ENCODE results near the gene HACD3. TPM values are rescaled to one million over a fixed set of nuclear protein-coding genes. Genes with fewer than 3 reads are reported as not detected.

Gene HACD3
- total RNA-seq, 1 experiment from 2014 or later = 133 TPM

GRCh38 chr15:65556622-65557021 lies 26.4 kb downstream of the HACD3 start:
- Mint-ChIP-seq H3K36me3 (ENCODE audit: insufficient read depth in 1 of 3, low read depth in 3 of 3) (peaks cover 56 to 85% (median 80%) of the 10 kb centered on the region in 3 experiments; a peak in 6 of 7 replicates), H3K27me3 (ENCODE audit: low read depth) (no peaks in the 10 kb centered on the region), H3K9me3 (no peaks in the 10 kb centered on the region), H3K4me3 (no peak overlapping the region; a peak in 1 of 5 replicates), H3K4me1 (no peaks in the 10 kb centered on the region), H3K27ac (peak overlapping the region in 2 of 3 experiments; percentile 39 to 78; a peak in 1 of 7 replicates)
- Histone ChIP-seq H3K56ac (ENCODE audit: insufficient read length, low read depth, low read length) (no peak overlapping the region), H3K4me1 (ENCODE audit: insufficient read depth, low read length) (no peaks in the 10 kb centered on the region), H3K27me3 (ENCODE audit: insufficient read depth, low read length) (no peaks in the 10 kb centered on the region), H4K91ac (ENCODE audit: insufficient read length, low read depth, low read length) (no peak overlapping the region), H2BK20ac (ENCODE audit: low read depth, low read length, poor library complexity, severe bottlenecking) (no peak overlapping the region), H3K9me3 (ENCODE audit: control insufficient read depth, low read depth, low read length) (no peaks in the 10 kb centered on the region), H4K8ac (replicated peaks; ENCODE audit: insufficient read length, low read depth, low read length) (no peak overlapping the region), H3K4ac (ENCODE audit: low read depth, low read length) (no peak overlapping the region), H3K9ac (ENCODE audit: extremely low read depth, insufficient read length, low read length) (no peak overlapping the region), H4K20me1 (ENCODE audit: control insufficient read depth, insufficient read depth, insufficient read length) (no peaks in the 10 kb centered on the region), H3K27ac (ENCODE audit: insufficient read length, low read depth, low read length) (no peak overlapping the region), H3K18ac (ENCODE audit: insufficient read length, low read depth, low read length) (no peak overlapping the region), H3K23ac (ENCODE audit: insufficient read length, low read depth, low read length) (no peak overlapping the region), H4K5ac (ENCODE audit: insufficient read length, low read depth, low read length) (no peak overlapping the region), H2BK120ac (ENCODE audit: low read depth, low read length, poor library complexity, severe bottlenecking) (no peak overlapping the region), H3T11ph (ENCODE audit: low read length) (no peak overlapping the region), H2AK5ac (ENCODE audit: insufficient read length, low read length) (no peak overlapping the region), H3K79me2 (ENCODE audit: insufficient read depth, low read length) (no peaks in the 10 kb centered on the region), H3K79me1 (ENCODE audit: insufficient read depth, low read depth, low read length, poor library complexity, severe bottlenecking) (peaks cover 2% of the 10 kb centered on the region), H3K4me2 (ENCODE audit: insufficient read depth, insufficient read length, low read length) (no peak overlapping the region), H3K14ac (ENCODE audit: insufficient read depth, low read length) (no peak overlapping the region), H3K23me2 (ENCODE audit: insufficient read length, low read depth, low read length, poor library complexity, severe bottlenecking) (no peaks in the 10 kb centered on the region), H2BK12ac (ENCODE audit: insufficient read length, low read depth, low read length) (no peak overlapping the region), H2AFZ (ENCODE audit: low read length) (no peak overlapping the region), H2BK5ac (ENCODE audit: insufficient read length, low read length) (no peak overlapping the region), H2BK15ac (ENCODE audit: low read depth, low read length) (no peak overlapping the region)
- TF ChIP-seq CTCF (conservative IDR thresholded peaks at IDR 0.05) = no peak
- DNase-seq = no peak
- WGBS (ENCODE audit: extremely low coverage, insufficient read length, low lambda C conversion rate) = no CpG with 5 or more reads among the region's 7 CpGs

Measured in H9 (cell line).